Measurements from ENCODE around the gene SIGLEC15.

The SIGLEC15 gene

GRCh38 chr18:45860492-45860891 lies 35.0 kb downstream of the SIGLEC15 start:
- Histone ChIP-seq H3K4me2 (ENCODE audit: low read depth, low read length, poor library complexity, severe bottlenecking) (no peak overlapping the region), H4K20me1 (ENCODE audit: low read depth, low read length) (no peaks in the 10 kb centered on the region), H3K27ac (ENCODE audit: low read depth, low read length) (no peak overlapping the region), H3F3A (ENCODE audit: insufficient read depth) (no peaks in the 10 kb centered on the region), H3K9me2 (replicated peaks; ENCODE audit: insufficient read depth, low read length) (no peaks in the 10 kb centered on the region), H3K9me3 (ENCODE audit: insufficient read depth, low read length) (no peaks in the 10 kb centered on the region), H3K4me3 (ENCODE audit: insufficient read depth, low read length, poor library complexity, severe bottlenecking) (no peak overlapping the region), H3K36me3 (ENCODE audit: low read length) (peaks cover 8% of the 10 kb centered on the region; the same call in 1 of the 2 replicates), H3K79me2 (ENCODE audit: insufficient read depth, low read length) (no peaks in the 10 kb centered on the region), H3K9ac (ENCODE audit: low read length) (no peak overlapping the region), H3K27me3 (ENCODE audit: low read length) (no peaks in the 10 kb centered on the region), H2AFZ (ENCODE audit: low read depth, low read length, severe bottlenecking) (no peak overlapping the region)
- no peak for TF ChIP-seq EZH2phosphoT487 (conservative IDR thresholded peaks at IDR 0.05; ENCODE audit: low read length)
- TF ChIP-seq, protein P1, sequence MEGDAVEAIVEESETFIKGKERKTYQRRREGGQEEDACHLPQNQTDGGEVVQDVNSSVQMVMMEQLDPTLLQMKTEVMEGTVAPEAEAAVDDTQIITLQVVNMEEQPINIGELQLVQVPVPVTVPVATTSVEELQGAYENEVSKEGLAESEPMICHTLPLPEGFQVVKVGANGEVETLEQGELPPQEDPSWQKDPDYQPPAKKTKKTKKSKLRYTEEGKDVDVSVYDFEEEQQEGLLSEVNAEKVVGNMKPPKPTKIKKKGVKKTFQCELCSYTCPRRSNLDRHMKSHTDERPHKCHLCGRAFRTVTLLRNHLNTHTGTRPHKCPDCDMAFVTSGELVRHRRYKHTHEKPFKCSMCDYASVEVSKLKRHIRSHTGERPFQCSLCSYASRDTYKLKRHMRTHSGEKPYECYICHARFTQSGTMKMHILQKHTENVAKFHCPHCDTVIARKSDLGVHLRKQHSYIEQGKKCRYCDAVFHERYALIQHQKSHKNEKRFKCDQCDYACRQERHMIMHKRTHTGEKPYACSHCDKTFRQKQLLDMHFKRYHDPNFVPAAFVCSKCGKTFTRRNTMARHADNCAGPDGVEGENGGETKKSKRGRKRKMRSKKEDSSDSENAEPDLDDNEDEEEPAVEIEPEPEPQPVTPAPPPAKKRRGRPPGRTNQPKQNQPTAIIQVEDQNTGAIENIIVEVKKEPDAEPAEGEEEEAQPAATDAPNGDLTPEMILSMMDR (IDR thresholded peaks at IDR 0.05; ENCODE audit: insufficient read depth, low read length, poor library complexity, severe bottlenecking), result no peak

DNA sequence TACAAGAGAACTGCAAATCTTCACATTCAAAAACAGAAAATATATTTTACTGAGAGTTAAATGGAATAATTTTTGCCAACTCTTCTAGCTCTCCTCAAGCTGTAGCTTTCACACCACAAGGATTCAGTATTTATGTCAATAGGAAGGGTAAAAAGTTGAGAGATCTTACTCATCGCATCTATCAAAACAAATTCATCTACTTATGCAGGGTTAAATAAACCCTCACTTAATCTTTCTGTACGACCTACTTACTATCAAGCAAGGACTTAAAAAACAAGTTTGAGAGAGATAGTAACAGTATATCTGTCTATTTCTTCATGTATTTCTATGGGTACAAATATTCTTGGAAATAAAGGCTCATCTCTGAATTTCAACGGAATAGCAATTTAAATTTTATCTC lies 35.5 kb downstream of the SIGLEC15 start:
- Histone ChIP-seq H3K36me3 (ENCODE audit: low read length) (peaks cover 8% of the 10 kb centered on the region; the same call in 1 of the 2 replicates), H3K9ac (ENCODE audit: low read length) (no peak overlapping the region), H2AFZ (ENCODE audit: low read depth, low read length, severe bottlenecking) (no peak overlapping the region), H3K9me2 (replicated peaks; ENCODE audit: insufficient read depth, low read length) (no peaks in the 10 kb centered on the region), H4K20me1 (ENCODE audit: low read depth, low read length) (no peaks in the 10 kb centered on the region), H3K27me3 (ENCODE audit: low read length) (no peaks in the 10 kb centered on the region), H3K27ac (ENCODE audit: low read depth, low read length) (no peak overlapping the region), H3K79me2 (ENCODE audit: insufficient read depth, low read length) (no peaks in the 10 kb centered on the region), H3K4me2 (ENCODE audit: low read depth, low read length, poor library complexity, severe bottlenecking) (no peak overlapping the region), H3F3A (ENCODE audit: insufficient read depth) (no peaks in the 10 kb centered on the region), H3K9me3 (ENCODE audit: insufficient read depth, low read length) (no peaks in the 10 kb centered on the region), H3K4me3 (ENCODE audit: insufficient read depth, low read length, poor library complexity, severe bottlenecking) (no peak overlapping the region)
- TF ChIP-seq, protein P1 (IDR thresholded peaks at IDR 0.05; ENCODE audit: insufficient read depth, low read length, poor library complexity, severe bottlenecking), result no peak
- no peak for TF ChIP-seq EZH2phosphoT487 (conservative IDR thresholded peaks at IDR 0.05; ENCODE audit: low read length)

DNA sequence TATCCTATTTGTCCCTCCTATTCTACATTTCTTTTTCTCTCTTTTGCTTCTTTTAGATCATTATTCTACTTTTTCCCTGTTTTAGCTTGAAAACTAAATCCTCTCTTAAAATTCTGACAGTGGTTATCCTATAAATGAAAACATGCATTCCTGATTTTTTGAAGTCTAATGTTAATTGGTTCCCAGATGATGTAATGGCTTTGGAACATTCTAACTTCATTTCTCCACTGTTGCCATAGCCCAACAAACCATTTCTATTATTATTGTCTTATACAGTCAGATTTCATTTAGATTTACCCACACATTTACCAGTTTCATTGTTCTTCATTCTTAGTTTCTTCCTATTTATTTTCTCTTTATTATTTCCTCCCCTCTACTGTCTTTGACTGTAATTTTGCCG lies 36.5 kb downstream of the SIGLEC15 start:
- TF ChIP-seq, protein P1 (IDR thresholded peaks at IDR 0.05; ENCODE audit: insufficient read depth, low read length, poor library complexity, severe bottlenecking), result no peak
- TF ChIP-seq EZH2phosphoT487 (conservative IDR thresholded peaks at IDR 0.05; ENCODE audit: low read length), result no peak

More for the DNA sequence above, 36.5 kb downstream of the SIGLEC15 start:
- H3K27me3 ChIP-seq (ENCODE audit: low read length), result no peaks in the 10 kb centered on the region
- H3K9me3 ChIP-seq (ENCODE audit: insufficient read depth, low read length), result no peaks in the 10 kb centered on the region
- H3K27ac ChIP-seq (ENCODE audit: low read depth, low read length), result no peak overlapping the region
- H3K79me2 ChIP-seq (ENCODE audit: insufficient read depth, low read length), result no peaks in the 10 kb centered on the region
- H3K9me2 ChIP-seq (replicated peaks; ENCODE audit: insufficient read depth, low read length), result no peaks in the 10 kb centered on the region
- H3F3A ChIP-seq (ENCODE audit: insufficient read depth), result no peaks in the 10 kb centered on the region
- H3K4me3 ChIP-seq (ENCODE audit: insufficient read depth, low read length, poor library complexity, severe bottlenecking), result no peak overlapping the region
- H4K20me1 ChIP-seq (ENCODE audit: low read depth, low read length), result no peaks in the 10 kb centered on the region
- no peak overlapping the region for H3K4me2 ChIP-seq (ENCODE audit: low read depth, low read length, poor library complexity, severe bottlenecking)
- H3K9ac ChIP-seq (ENCODE audit: low read length), result no peak overlapping the region
- peaks cover 4% of the 10 kb centered on the region; the same call in 1 of the 2 replicates for H3K36me3 ChIP-seq (ENCODE audit: low read length)
- H2AFZ ChIP-seq (ENCODE audit: low read depth, low read length, severe bottlenecking), result no peak overlapping the region

All from SU-DHL-6 (cell line).